ENCODE data around the gene MAML2. TPM values are rescaled to one million over a fixed set of nuclear protein-coding genes. Genes with fewer than 3 reads are reported as not detected.

The MAML2 gene
- polyA plus RNA-seq, 1 of the 3 experiments (the other 2 are of a cell fraction): 20.1 TPM

DNA sequence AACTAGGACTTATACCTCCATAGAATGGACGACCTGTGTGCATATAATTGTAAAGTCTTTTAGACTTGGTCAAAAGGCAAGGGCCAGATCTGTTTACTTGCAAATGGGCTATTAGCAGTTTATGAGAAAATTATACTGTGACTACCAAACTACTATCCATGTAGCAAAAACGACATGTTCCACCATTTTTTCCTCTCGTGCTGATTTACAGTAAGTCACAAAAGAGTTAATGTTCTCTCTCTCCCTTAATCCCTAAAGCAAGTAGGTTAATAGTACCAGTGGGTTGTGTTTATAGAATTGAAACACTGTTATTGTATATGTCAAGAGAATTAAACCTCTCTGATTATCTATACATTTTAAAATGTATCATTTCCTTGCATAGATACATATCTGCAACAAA is 147.3 kb downstream of the MAML2 start:
- H3K79me2 ChIP-seq (ENCODE audit: insufficient read depth): peaks cover 78% of the 10 kb centered on the region
- peaks cover 0 to 4% of the 10 kb centered on the region in 2 experiments for H3K36me3 ChIP-seq (replicated peaks in 1 of 2; ENCODE audit: control insufficient read depth in 1 of 2, insufficient read depth in 2 of 2, low read length in 1 of 2)
- no peaks in the 10 kb centered on the region for H4K20me1 ChIP-seq (ENCODE audit: insufficient read depth)
- no peak overlapping the region for H3K27ac ChIP-seq (ENCODE audit: low read depth in 2 of 2, low read length in 1 of 2)
- H3K27me3 ChIP-seq (ENCODE audit: insufficient read depth): no peaks in the 10 kb centered on the region
- H3K9ac ChIP-seq: no peak overlapping the region
- no peaks in the 10 kb centered on the region for H3K9me3 ChIP-seq
- TF ChIP-seq TAF1 (IDR thresholded peaks at IDR 0.05; ENCODE audit: borderline replicate concordance, low read depth, low read length): no peak
- no peak for TF ChIP-seq ELF1 (IDR thresholded peaks at IDR 0.05)
- no peak for TF ChIP-seq GABPA (IDR thresholded peaks at IDR 0.05; ENCODE audit: low read depth)
- TF ChIP-seq SMC3 (IDR thresholded peaks at IDR 0.05; ENCODE audit: low read depth, low read length): no peak
- no peak for TF ChIP-seq SIN3A (IDR thresholded peaks at IDR 0.05; ENCODE audit: borderline replicate concordance, low read depth, low read length)
- TF ChIP-seq MXI1 (IDR thresholded peaks at IDR 0.05; ENCODE audit: low read depth, low read length): no peak
- TF ChIP-seq, protein P1, sequence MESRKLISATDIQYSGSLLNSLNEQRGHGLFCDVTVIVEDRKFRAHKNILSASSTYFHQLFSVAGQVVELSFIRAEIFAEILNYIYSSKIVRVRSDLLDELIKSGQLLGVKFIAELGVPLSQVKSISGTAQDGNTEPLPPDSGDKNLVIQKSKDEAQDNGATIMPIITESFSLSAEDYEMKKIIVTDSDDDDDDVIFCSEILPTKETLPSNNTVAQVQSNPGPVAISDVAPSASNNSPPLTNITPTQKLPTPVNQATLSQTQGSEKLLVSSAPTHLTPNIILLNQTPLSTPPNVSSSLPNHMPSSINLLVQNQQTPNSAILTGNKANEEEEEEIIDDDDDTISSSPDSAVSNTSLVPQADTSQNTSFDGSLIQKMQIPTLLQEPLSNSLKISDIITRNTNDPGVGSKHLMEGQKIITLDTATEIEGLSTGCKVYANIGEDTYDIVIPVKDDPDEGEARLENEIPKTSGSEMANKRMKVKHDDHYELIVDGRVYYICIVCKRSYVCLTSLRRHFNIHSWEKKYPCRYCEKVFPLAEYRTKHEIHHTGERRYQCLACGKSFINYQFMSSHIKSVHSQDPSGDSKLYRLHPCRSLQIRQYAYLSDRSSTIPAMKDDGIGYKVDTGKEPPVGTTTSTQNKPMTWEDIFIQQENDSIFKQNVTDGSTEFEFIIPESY (IDR thresholded peaks at IDR 0.05; ENCODE audit: borderline replicate concordance, low read depth): no peak
- no peak for TF ChIP-seq FOXM1 (IDR thresholded peaks at IDR 0.05; ENCODE audit: low read depth)
- TF ChIP-seq, protein P2, sequence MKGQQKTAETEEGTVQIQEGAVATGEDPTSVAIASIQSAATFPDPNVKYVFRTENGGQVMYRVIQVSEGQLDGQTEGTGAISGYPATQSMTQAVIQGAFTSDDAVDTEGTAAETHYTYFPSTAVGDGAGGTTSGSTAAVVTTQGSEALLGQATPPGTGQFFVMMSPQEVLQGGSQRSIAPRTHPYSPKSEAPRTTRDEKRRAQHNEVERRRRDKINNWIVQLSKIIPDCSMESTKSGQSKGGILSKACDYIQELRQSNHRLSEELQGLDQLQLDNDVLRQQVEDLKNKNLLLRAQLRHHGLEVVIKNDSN (IDR thresholded peaks at IDR 0.05; ENCODE audit: borderline replicate concordance, low read depth): no peak
- no peak for TF ChIP-seq RCOR1 (IDR thresholded peaks at IDR 0.05; ENCODE audit: low read length)
- no peak for TF ChIP-seq RAD21 (IDR thresholded peaks at IDR 0.05; ENCODE audit: low read length)
- TF ChIP-seq, protein P3, sequence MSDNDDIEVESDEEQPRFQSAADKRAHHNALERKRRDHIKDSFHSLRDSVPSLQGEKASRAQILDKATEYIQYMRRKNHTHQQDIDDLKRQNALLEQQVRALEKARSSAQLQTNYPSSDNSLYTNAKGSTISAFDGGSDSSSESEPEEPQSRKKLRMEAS (IDR thresholded peaks at IDR 0.05; ENCODE audit: low read depth): no peak
- TF ChIP-seq NRF1 (IDR thresholded peaks at IDR 0.05; ENCODE audit: low read depth, low read length): no peak
- no peak for TF ChIP-seq FOXJ3 (CRISPR knock-in tag; IDR thresholded peaks at IDR 0.05)
- TF ChIP-seq, protein P4, sequence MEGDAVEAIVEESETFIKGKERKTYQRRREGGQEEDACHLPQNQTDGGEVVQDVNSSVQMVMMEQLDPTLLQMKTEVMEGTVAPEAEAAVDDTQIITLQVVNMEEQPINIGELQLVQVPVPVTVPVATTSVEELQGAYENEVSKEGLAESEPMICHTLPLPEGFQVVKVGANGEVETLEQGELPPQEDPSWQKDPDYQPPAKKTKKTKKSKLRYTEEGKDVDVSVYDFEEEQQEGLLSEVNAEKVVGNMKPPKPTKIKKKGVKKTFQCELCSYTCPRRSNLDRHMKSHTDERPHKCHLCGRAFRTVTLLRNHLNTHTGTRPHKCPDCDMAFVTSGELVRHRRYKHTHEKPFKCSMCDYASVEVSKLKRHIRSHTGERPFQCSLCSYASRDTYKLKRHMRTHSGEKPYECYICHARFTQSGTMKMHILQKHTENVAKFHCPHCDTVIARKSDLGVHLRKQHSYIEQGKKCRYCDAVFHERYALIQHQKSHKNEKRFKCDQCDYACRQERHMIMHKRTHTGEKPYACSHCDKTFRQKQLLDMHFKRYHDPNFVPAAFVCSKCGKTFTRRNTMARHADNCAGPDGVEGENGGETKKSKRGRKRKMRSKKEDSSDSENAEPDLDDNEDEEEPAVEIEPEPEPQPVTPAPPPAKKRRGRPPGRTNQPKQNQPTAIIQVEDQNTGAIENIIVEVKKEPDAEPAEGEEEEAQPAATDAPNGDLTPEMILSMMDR (IDR thresholded peaks at IDR 0.05): no peak
- TF ChIP-seq EZH2phosphoT487 (IDR thresholded peaks at IDR 0.05; ENCODE audit: borderline replicate concordance, low read depth): no peak
- TF ChIP-seq, protein P5, sequence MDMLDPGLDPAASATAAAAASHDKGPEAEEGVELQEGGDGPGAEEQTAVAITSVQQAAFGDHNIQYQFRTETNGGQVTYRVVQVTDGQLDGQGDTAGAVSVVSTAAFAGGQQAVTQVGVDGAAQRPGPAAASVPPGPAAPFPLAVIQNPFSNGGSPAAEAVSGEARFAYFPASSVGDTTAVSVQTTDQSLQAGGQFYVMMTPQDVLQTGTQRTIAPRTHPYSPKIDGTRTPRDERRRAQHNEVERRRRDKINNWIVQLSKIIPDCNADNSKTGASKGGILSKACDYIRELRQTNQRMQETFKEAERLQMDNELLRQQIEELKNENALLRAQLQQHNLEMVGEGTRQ (IDR thresholded peaks at IDR 0.05; ENCODE audit: borderline replicate concordance, low read depth, low read length): no peak
- no peak for TF ChIP-seq TEAD4 (IDR thresholded peaks at IDR 0.05; ENCODE audit: borderline replicate concordance, insufficient read depth)
- no peak overlapping the region for H3K4me3 ChIP-seq (ENCODE audit: low read depth in 2 of 2, low read length in 1 of 2)
- ChIA-PET CTCF (no interaction called here), POLR2A (no interaction called here)
- no peaks in the 10 kb centered on the region for H3K9me2 ChIP-seq
- no peak for DNase-seq
- peaks cover 0 to 47% of the 10 kb centered on the region in 2 experiments; a peak in 2 of 4 replicates for H3K4me1 ChIP-seq (ENCODE audit: control insufficient read depth in 1 of 2, insufficient read depth in 2 of 2, low read depth in 1 of 2, low read length in 1 of 2)
- WGBS (ENCODE audit: low lambda C conversion rate): 96% methylated on average over 3 of the region's 3 CpGs
- no peak overlapping the region for H2AFZ ChIP-seq (ENCODE audit: low read depth)
- peaks cover 18% of the 10 kb centered on the region for H3F3A ChIP-seq (replicated peaks; ENCODE audit: insufficient read depth)
- no peak overlapping the region for H3K4me2 ChIP-seq

Measured in SK-N-SH (cell line).